HG02973 (cell line): ENCODE results near the gene SCYL1.

ENCODE experiments used
- ATAC-seq: cut with Tn5 transposase; IDR thresholded peaks from one replicate; pipeline ENCODE4 v1.9.1; 2021; ENCODE audit warnings: moderate library complexity; ENCODE audit not compliant: unreplicated experiment

Gene SCYL1

GRCh38 chr11:65551572-65552387 lies 26.9 kb downstream of the SCYL1 start:
- ATAC-seq, result no peak

DNA sequence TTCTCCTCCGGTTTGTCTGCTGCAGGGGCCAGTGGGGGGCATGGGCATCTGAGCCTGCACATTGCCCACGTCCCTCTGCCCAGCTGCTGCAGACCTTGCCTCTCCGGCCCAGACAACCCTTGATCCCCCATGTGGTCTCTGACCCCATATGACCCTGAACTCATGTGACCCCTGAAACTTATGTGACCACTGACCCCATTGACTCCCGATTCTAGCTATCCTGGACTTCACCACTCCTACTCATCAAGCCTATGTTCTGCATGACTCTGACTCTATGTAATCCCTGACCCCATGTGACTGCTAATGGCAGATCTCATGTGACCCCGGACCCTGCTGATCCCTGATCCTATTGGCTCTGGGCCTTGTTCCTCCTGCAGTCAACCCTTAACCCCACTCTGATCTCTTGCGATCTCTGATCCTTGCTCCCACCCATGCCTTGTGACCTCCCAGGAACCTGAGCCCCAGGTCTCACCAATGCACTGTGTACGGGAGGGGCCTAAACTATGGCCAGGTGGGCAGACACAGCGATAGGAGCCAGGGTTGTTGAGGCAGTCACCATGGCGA lies 27.6 kb downstream of the SCYL1 start:
- no peak for ATAC-seq

DNA sequence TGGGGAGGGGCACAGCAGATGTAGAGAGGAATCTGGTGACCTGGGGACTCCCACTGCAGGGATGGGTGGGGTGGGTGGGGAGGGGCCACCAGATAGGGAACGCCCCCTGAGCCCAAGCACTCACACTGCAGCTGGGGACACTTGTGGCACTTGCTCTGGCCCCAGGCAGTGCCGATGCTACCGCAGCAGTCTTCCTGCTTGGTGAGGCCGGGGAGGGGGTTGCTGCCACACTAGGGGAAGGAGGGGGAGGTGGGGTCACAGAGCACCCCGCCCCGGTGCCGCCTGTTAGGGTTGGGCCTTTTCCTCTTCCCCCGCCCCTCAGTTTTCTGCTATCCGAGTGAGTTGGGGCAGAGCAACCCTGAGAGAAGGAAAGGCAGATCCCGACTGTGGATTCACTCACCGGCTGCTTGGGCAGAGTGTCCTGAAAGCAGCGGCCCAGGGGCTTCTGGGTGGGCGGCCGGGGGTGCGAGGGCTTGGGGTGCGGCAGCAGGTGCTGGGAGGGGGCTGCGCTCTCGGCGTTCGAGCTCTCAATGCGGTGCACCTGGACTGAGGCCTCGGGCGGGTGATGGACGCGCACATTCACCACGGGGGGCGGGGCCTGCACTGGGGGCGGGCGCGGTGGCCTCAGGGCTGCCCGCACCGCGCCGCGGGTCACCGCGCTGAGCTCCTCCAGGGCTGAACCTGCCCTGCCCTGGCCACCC lies 28.6 kb downstream of the SCYL1 start:
- no peak for ATAC-seq

DNA sequence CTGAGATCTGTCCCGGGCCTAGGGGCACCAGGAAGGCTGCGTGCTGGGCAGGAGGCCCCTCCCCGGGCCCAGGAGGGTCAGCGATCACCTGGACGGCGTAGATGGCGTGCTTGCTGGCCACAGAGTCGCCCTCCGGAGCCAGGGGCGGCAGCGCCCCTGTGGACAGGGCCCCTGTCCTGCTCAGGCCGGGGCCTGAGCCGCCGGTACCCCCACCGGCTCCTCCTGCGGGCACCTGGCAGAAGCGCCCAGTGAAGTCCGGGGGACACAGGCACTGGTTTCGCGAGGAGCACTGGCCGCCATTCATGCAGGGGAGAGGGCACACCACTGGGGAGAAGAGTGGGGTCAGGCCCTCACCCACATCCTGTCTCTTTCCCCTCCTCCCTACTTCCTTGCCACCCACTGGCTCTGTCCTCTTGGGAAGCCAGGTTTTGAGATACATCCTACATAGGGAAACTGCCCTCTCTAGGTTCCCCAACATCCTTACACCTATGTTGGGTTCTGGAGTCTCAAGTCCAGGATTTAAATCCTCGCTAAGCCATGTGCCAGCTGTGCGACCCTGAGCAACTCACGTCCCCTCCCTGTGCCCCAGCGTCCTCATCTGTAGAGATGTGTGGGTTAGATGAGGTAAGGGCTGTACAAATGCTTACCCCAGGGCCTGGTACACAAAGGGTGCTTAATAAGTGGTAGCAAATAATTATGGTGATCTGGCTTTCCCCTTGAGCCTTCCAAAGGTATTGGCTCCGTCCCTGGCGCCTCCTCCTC lies 29.4 kb downstream of the SCYL1 start:
- ATAC-seq, result no peak

- ATAC-seq, result no peak
Observed at GRCh38 chr11:65554842-65555430, 30.1 kb downstream of the SCYL1 start.

DNA sequence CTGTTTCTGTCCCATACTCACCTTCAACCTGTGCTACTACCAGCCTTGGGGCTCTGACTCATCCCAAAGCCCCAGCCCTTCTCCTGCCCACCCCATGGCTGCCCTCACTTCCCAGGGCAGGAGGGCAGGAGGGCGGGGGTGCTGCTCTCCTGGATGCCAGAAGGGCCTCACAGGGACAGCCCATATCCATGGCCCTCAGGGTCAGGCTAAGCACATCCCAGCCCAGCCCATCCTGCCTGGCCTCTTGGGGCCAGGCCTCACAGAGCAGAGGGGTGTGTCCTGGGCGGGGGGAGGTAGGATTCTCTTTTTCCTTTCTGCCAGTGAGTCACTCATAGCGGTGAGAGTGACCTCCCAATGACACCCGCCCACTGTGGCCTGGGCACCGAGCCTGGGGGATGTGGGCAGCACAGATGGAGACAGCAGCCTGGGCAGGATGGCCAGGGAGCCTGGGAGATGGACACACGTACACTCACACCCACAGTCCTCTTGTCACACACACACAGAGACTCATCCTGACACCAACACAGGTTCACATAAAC lies 30.9 kb downstream of the SCYL1 start:
- no peak for ATAC-seq

- ATAC-seq, result no peak
Observed at GRCh38 chr11:65556470-65557279, 31.8 kb downstream of the SCYL1 start.

DNA sequence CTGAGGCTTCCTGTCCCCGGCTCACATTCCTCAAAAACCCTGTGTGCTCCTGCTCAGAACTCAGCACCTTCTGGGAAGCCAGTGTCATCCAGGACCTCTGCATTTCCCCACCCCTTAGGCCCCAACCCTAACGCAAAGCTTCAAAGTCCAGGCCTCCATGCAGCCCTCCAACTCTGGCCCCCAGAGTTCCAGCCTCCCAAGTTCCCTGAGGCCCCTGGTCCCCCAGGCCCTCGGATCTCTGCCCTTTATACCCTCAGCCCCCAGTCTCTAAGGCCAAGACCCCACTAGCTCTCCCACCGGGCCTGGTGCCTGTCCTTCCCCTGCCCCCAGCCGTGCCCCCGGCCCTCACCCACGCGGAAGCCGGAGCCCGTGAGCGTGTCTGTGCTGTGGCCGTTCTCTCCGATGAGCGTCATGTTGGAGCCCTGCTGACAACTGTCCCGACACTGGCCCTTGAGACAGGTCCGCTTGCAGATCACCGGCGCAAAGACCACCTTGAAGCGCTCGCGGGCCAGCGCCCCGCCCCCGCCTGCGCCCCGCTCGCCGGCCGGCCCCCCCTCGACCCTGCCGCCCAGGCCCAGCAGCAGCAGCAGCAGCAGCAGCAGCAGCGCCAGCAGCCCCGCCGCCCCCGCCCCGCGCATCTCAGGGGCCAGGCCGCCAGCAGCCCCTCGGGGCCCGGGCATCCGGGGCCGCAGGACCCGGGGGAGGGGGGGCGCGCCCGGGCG lies 32.6 kb downstream of the SCYL1 start:
- ATAC-seq, result no peak

- ATAC-seq, result no peak
Observed at GRCh38 chr11:65558002-65558929, 33.4 kb downstream of the SCYL1 start, which contains the start of gene LTBP3. TSS of gene LTBP3 (minus strand) at chr11:65558359. CDS start at chr11:65557959, 400 bp downstream.

- no peak for ATAC-seq
Observed at GRCh38 chr11:65558930-65559509, 34.1 kb downstream of the SCYL1 start.

- ATAC-seq, result no peak
Observed at GRCh38 chr11:65559535-65559934, 34.7 kb downstream of the SCYL1 start.

GRCh38 chr11:65559951-65560537 lies 35.2 kb downstream of the SCYL1 start:
- ATAC-seq, result no peak

- no peak for ATAC-seq
Observed at GRCh38 chr11:65560555-65561418, 35.9 kb downstream of the SCYL1 start.

- ATAC-seq, result no peak
Observed at GRCh38 chr11:65562020-65562419, 37.1 kb downstream of the SCYL1 start.

DNA sequence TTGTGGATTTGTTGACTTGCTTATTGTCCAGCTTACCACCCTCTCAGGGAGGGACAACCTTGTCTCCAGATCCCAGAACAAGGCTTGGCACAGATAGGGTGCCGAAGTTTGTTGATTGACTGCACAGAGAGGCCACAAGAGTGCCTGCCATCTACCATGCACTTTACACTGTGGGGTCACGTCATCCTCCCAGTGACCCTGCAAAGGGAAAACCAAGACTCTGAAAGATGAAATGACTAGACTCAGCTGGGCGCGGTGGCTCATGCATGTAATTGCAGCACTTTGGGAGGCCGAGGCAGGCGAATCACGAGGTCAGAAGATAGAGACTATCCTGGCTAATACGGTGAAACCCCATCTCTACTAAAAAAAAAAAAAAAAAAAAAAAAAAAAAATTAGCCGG lies 37.9 kb downstream of the SCYL1 start:
- no peak for ATAC-seq

DNA sequence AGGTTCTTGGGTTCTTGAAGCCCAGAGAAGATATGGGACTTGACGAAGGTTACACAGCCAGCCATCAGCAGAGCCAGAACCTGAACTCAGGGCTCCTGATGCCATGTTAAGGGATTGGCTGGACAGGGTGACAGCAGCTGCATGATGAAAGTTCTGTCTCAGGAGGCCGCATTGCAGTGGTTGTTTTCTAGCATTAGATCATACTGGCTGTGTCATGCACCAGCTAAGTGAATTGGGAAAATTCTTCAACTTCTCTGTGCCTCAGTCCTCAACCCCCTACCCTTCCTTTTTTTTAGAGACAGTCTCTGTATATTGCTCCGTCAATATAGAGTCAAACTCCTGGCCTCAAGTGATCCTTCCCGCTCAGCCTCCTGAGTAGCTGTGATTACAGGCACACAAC lies 38.7 kb downstream of the SCYL1 start:
- no peak for ATAC-seq
